OCI-LY3 (cell line): ENCODE data around the gene NTRK2.

ENCODE experiments used
- CTCF ChIP-seq: fragments of 200-600, 300-600 bp; sonication (generic); IDR thresholded peaks from 2 replicates; pipeline ENCODE4 v1.5.1; 2014; ENCODE audit warnings: antibody characterized with exemption, low read length, low read depth
- EZH2phosphoT487 ChIP-seq: fragments of 200-600 bp; shearing (Covaris generic); IDR thresholded peaks from 2 replicates; pipeline ENCODE4 v1.6.1; 2018; ENCODE audit warnings: antibody characterized with exemption, mixed run types, low read depth

GRCh38 chr9:84699984-84700383 is 30.5 kb downstream of the NTRK2 start:
- TF ChIP-seq CTCF = no peak
- no peak for TF ChIP-seq EZH2phosphoT487
